Kidney (tissue), 2 donors: ENCODE results near the gene LRRC32. TPM values are rescaled to one million over a fixed set of nuclear protein-coding genes. Genes with fewer than 3 reads are reported as not detected.

Experiments used
- polyA plus RNA-seq: library from polyadenylated mRNA; stranded (reverse); fragments of 350-450 nt; fragmentation: Illumina TruSeq; extraction: RNeasy Lipid Tissue Mini Kit (QIAGEN cat#74804); gene quantifications from one replicate; pipeline ENCODE4 v1.2.3, GENCODE V29; 2014; ENCODE audit warnings: low read depth, low replicate concordance; ENCODE audit not compliant: insufficient read depth
- total RNA-seq: library from RNA; stranded (reverse); fragmentation: NEBNext Ultra II Directional; extraction: Animal tissue kit (Norgen Biotek cat#: 25700); gene quantifications from one replicate; pipeline ENCODE4 v1.2.1, GENCODE V29; 2021
- donor health status: DM: yes; HTN: yes; CAD: no.

The LRRC32 gene
- total and polyA plus RNA-seq, 2 donors from 2014 or later, result 105 to 136 TPM

Other genes starting within 250 kb of the LRRC32 start
- gene EMSY, start 225.7 kb downstream of the LRRC32 start, total RNA-seq, result 22.2 TPM
- 7.5 TPM for gene EMSY, start 225.7 kb downstream of the LRRC32 start, polyA plus RNA-seq
- 27.3 TPM for gene TSKU, start 112.6 kb upstream of the LRRC32 start, total RNA-seq
- gene TSKU, start 112.6 kb upstream of the LRRC32 start, polyA plus RNA-seq, result 41.0 TPM
- gene ACER3, start 190.2 kb upstream of the LRRC32 start, total RNA-seq, result 35.3 TPM
- 5.9 TPM for gene ACER3, start 190.2 kb upstream of the LRRC32 start, polyA plus RNA-seq